HepG2 (cell line): ENCODE results near the gene PPARA. TPM values are rescaled to one million over a fixed set of nuclear protein-coding genes. Genes with fewer than 3 reads are reported as not detected.

Experiments
- AKAP8 ChIP-seq: sonication (generic); formaldehyde crosslinking; IDR thresholded peaks from 2 replicates; pipeline ENCODE4 v1.5.1; 2020; ENCODE audit warnings: mild to moderate bottlenecking, missing genetic modification reagents
- ARNTL ChIP-seq: sonication (generic); formaldehyde crosslinking; IDR thresholded peaks from 2 replicates; pipeline ENCODE4 v1.4.0; 2020; ENCODE audit warnings: mild to moderate bottlenecking, missing genetic modification reagents
- FOXC1 ChIP-seq: sonication (generic); formaldehyde crosslinking; IDR thresholded peaks from 2 replicates; pipeline ENCODE4 v1.8.0; 2022; ENCODE audit warnings: mild to moderate bottlenecking, missing genetic modification reagents, borderline replicate concordance
- GABPB1 ChIP-seq: IDR thresholded peaks from 2 replicates; pipeline ENCODE4 v1.6.1; 2016; ENCODE audit warnings: mild to moderate bottlenecking, missing genetic modification reagents, moderate library complexity, missing compliant biosample characterization
- HDAC2 ChIP-seq: sonication (generic); formaldehyde crosslinking; IDR thresholded peaks from 2 replicates; pipeline ENCODE4 v1.4.0; 2020; ENCODE audit warnings: missing genetic modification reagents
- IRX3 ChIP-seq: sonication (generic); formaldehyde crosslinking; IDR thresholded peaks from 2 replicates; pipeline ENCODE4 v1.8.1; 2023; ENCODE audit warnings: mild to moderate bottlenecking, low read depth, missing genetic modification reagents, borderline replicate concordance
- KDM3A ChIP-seq: IDR thresholded peaks from 2 replicates; pipeline ENCODE4 v1.6.1; 2018; ENCODE audit warnings: low read depth, missing compliant biosample characterization
- NCOA2 ChIP-seq: sonication (generic); formaldehyde crosslinking; IDR thresholded peaks from 2 replicates; pipeline ENCODE4 v1.8.0; 2022; ENCODE audit warnings: inconsistent platforms
- NFKB2 ChIP-seq: sonication (generic); formaldehyde crosslinking; IDR thresholded peaks from 2 replicates; pipeline ENCODE4 v1.4.0; 2020; ENCODE audit warnings: missing genetic modification reagents, borderline replicate concordance
- RAD21 ChIP-seq: fragments of 450-650 bp; formaldehyde crosslinking; IDR thresholded peaks from 2 replicates; pipeline ENCODE4 v1.5.0; 2020; ENCODE audit warnings: mild to moderate bottlenecking
- SMC3 ChIP-seq: IDR thresholded peaks from 2 replicates; pipeline ENCODE4 v1.6.1; 2011; ENCODE audit warnings: low read length, improper control_type of control experiment
- WIZ ChIP-seq: sonication (generic); formaldehyde crosslinking; IDR thresholded peaks from 2 replicates; pipeline ENCODE4 v1.5.1; 2020; ENCODE audit warnings: mild to moderate bottlenecking, missing genetic modification reagents
- ZNF230 ChIP-seq: sonication (generic); formaldehyde crosslinking; IDR thresholded peaks from 2 replicates; pipeline ENCODE4 v1.4.0; 2020; ENCODE audit warnings: mild to moderate bottlenecking, missing genetic modification reagents
- ZNF274 ChIP-seq: sonication (generic); formaldehyde crosslinking; IDR thresholded peaks from 2 replicates; pipeline ENCODE4 v1.5.1; 2020; ENCODE audit warnings: mild to moderate bottlenecking, missing genetic modification reagents
- ZNF343 ChIP-seq: sonication (generic); formaldehyde crosslinking; IDR thresholded peaks from 2 replicates; pipeline ENCODE4 v1.4.0; 2020; ENCODE audit warnings: mild to moderate bottlenecking, missing genetic modification reagents
- ZNF552 ChIP-seq: sonication (generic); formaldehyde crosslinking; IDR thresholded peaks from 2 replicates; pipeline ENCODE4 v1.9.0; 2022; ENCODE audit warnings: missing genetic modification reagents, mild to moderate bottlenecking, borderline replicate concordance
- ZNF674 ChIP-seq: sonication (generic); formaldehyde crosslinking; IDR thresholded peaks from 2 replicates; pipeline ENCODE4 v1.5.0; 2020; ENCODE audit warnings: low read depth, mild to moderate bottlenecking, missing genetic modification reagents
- ZNF766 ChIP-seq: sonication (generic); formaldehyde crosslinking; IDR thresholded peaks from 2 replicates; pipeline ENCODE4 v1.5.0; 2020; ENCODE audit warnings: missing genetic modification reagents, borderline replicate concordance
- ZNF775 ChIP-seq: sonication (generic); formaldehyde crosslinking; IDR thresholded peaks from 2 replicates; pipeline ENCODE4 v1.4.0; 2020; ENCODE audit warnings: missing genetic modification reagents, mild to moderate bottlenecking, moderate library complexity, borderline replicate concordance
- ZNF883 ChIP-seq: sonication (generic); formaldehyde crosslinking; IDR thresholded peaks from 2 replicates; pipeline ENCODE4 v1.5.1; 2020; ENCODE audit warnings: mild to moderate bottlenecking, missing genetic modification reagents; ENCODE audit errors: not compliant biosample characterization
- polyA plus RNA-seq, 8 experiments: library from polyadenylated mRNA; depleted of rRNA in 3 of 8; stranded (reverse) in 7 of 8; unstranded in 1 of 8; fragments of >200 nt; fragmentation: Illumina TruSeq in 4 of 8; extraction: Trizol in 4 of 8; gene quantifications; 2 replicates each; pipeline versions ENCODE4 v1.2.1 to v1.2.3, GENCODE V29; 2011 to 2016; ENCODE audit warnings: low read depth in 4 of 8, missing spikeins in 1 of 8, mixed read lengths in 1 of 8; ENCODE audit not compliant: insufficient read depth in 1 of 8
- total RNA-seq, 5 experiments: library from RNA; depleted of rRNA; stranded (reverse); fragments of >200 nt; fragmentation: Illumina TruSeq; extraction: Trizol; gene quantifications; 2 replicates each; pipeline ENCODE4 v1.2.3, GENCODE V29; 2016; ENCODE audit warnings: low read depth in 1 of 5
- TF ChIP-seq, protein P1 (sequence below): sonication (generic); formaldehyde crosslinking; IDR thresholded peaks from 2 replicates; pipeline ENCODE4 v1.4.0; 2020; ENCODE audit warnings: missing genetic modification reagents
- TF ChIP-seq, protein P2 (sequence below): sonication (generic); formaldehyde crosslinking; IDR thresholded peaks from 2 replicates; pipeline ENCODE4 v1.4.0; 2020; ENCODE audit warnings: mild to moderate bottlenecking, missing genetic modification reagents
- TF ChIP-seq, protein P3 (sequence below): sonication (generic); formaldehyde crosslinking; IDR thresholded peaks from 2 replicates; pipeline ENCODE4 v1.5.0; 2020; ENCODE audit warnings: missing genetic modification reagents, mild to moderate bottlenecking, borderline replicate concordance
- TF ChIP-seq, protein P4 (sequence below), 2 experiments: sonication (generic) in 1 of 2; formaldehyde crosslinking in 1 of 2; IDR thresholded peaks; 2 replicates each; pipeline versions ENCODE4 v1.4.0 to v1.6.1; 2018 to 2020; ENCODE audit warnings: missing genetic modification reagents in 2 of 2, borderline replicate concordance in 1 of 2, low read depth in 1 of 2, mild to moderate bottlenecking in 1 of 2, missing biosample characterization in 1 of 2

The PPARA gene
- total and polyA plus RNA-seq, 2 of the 13 experiments (the other 11 are each of a cell fraction or from before 2014, with no cell fraction given), result 18.2 to 24.7 TPM

DNA sequence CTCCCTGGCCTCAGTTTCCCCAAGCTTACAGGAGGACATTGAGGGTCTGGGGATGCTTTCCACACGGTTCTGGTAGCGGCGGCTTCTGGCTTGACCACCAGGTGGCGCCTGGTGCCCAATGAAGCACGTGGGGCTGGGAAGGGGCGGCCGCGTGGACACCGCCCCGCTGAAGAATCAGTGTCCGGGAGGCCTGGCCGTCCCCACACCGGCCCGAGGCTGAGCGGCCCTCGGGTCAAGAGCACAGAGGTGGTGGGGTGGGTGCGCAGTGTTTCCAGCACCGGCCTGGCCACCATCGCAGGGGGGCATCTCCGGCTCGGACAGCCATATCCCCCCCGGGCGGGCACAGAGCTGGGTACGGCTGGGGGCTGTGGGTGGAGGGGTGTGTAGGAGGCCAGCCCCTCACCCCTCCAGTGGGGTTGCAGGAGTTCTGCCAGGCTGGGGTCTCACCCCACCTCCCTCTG lies 27.8 kb upstream of the PPARA start (continued):
- TF ChIP-seq SMC3, result peak; percentile 69
- 0 out of 2 replicates have a peak, but pooled peaks have one; percentile 18 for TF ChIP-seq WIZ
- TF ChIP-seq NCOA2 (CRISPR knock-in tag), result no peak
- 0 out of 2 replicates have a peak, but pooled peaks have one; percentile 42 for TF ChIP-seq ZNF274 (CRISPR knock-in tag)
- TF ChIP-seq ZNF343 (CRISPR knock-in tag), result no peak
- no peak for TF ChIP-seq ARNTL (CRISPR knock-in tag)
- no peak for TF ChIP-seq ZNF230 (CRISPR knock-in tag)
- peak; percentile 92 for TF ChIP-seq RAD21 (CRISPR knock-in tag)
- TF ChIP-seq AKAP8, result no peak
- TF ChIP-seq GABPB1 (CRISPR knock-in tag), result peak; percentile 60; the same call in 1 of the 2 replicates
- no peak for TF ChIP-seq IRX3
- TF ChIP-seq KDM3A (CRISPR knock-in tag), result peak; percentile 83; the same call in 1 of the 2 replicates
- peak; percentile 28; the same call in 1 of the 2 replicates for TF ChIP-seq HDAC2 (CRISPR knock-in tag)
- TF ChIP-seq, protein P1, sequence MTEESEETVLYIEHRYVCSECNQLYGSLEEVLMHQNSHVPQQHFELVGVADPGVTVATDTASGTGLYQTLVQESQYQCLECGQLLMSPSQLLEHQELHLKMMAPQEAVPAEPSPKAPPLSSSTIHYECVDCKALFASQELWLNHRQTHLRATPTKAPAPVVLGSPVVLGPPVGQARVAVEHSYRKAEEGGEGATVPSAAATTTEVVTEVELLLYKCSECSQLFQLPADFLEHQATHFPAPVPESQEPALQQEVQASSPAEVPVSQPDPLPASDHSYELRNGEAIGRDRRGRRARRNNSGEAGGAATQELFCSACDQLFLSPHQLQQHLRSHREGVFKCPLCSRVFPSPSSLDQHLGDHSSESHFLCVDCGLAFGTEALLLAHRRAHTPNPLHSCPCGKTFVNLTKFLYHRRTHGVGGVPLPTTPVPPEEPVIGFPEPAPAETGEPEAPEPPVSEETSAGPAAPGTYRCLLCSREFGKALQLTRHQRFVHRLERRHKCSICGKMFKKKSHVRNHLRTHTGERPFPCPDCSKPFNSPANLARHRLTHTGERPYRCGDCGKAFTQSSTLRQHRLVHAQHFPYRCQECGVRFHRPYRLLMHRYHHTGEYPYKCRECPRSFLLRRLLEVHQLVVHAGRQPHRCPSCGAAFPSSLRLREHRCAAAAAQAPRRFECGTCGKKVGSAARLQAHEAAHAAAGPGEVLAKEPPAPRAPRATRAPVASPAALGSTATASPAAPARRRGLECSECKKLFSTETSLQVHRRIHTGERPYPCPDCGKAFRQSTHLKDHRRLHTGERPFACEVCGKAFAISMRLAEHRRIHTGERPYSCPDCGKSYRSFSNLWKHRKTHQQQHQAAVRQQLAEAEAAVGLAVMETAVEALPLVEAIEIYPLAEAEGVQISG (CRISPR knock-in tag), result peak; percentile 38; the same call in 1 of the 2 replicates
- peak; percentile 60 for TF ChIP-seq ZNF883 (CRISPR knock-in tag)
- TF ChIP-seq ZNF674 (CRISPR knock-in tag), result no peak
- TF ChIP-seq ZNF552 (CRISPR knock-in tag), result no peak
- 0 out of 2 replicates have a peak, but pooled peaks have one; percentile 49 for TF ChIP-seq FOXC1 (CRISPR knock-in tag)
- peak; percentile 28; the same call in 1 of the 2 replicates for TF ChIP-seq NFKB2 (CRISPR knock-in tag)
- TF ChIP-seq, protein P2, sequence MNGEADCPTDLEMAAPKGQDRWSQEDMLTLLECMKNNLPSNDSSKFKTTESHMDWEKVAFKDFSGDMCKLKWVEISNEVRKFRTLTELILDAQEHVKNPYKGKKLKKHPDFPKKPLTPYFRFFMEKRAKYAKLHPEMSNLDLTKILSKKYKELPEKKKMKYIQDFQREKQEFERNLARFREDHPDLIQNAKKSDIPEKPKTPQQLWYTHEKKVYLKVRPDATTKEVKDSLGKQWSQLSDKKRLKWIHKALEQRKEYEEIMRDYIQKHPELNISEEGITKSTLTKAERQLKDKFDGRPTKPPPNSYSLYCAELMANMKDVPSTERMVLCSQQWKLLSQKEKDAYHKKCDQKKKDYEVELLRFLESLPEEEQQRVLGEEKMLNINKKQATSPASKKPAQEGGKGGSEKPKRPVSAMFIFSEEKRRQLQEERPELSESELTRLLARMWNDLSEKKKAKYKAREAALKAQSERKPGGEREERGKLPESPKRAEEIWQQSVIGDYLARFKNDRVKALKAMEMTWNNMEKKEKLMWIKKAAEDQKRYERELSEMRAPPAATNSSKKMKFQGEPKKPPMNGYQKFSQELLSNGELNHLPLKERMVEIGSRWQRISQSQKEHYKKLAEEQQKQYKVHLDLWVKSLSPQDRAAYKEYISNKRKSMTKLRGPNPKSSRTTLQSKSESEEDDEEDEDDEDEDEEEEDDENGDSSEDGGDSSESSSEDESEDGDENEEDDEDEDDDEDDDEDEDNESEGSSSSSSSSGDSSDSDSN (CRISPR knock-in tag), result 0 out of 2 replicates have a peak, but pooled peaks have one; percentile 20
- TF ChIP-seq, protein P3, sequence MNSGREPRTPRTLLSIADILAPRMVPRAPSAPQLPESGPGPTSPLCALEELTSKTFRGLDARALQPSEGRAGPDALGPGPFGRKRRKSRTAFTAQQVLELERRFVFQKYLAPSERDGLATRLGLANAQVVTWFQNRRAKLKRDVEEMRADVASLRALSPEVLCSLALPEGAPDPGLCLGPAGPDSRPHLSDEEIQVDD, result no peak
- TF ChIP-seq ZNF766 (CRISPR knock-in tag), result no peak
- no peak for TF ChIP-seq ZNF775 (CRISPR knock-in tag)
- TF ChIP-seq, protein P4, sequence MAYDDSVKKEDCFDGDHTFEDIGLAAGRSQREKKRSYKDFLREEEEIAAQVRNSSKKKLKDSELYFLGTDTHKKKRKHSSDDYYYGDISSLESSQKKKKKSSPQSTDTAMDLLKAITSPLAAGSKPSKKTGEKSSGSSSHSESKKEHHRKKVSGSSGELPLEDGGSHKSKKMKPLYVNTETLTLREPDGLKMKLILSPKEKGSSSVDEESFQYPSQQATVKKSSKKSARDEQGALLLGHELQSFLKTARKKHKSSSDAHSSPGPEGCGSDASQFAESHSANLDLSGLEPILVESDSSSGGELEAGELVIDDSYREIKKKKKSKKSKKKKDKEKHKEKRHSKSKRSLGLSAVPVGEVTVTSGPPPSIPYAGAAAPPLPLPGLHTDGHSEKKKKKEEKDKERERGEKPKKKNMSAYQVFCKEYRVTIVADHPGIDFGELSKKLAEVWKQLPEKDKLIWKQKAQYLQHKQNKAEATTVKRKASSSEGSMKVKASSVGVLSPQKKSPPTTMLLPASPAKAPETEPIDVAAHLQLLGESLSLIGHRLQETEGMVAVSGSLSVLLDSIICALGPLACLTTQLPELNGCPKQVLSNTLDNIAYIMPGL (CRISPR knock-in tag; IDR thresholded peaks at IDR 0.05; ENCODE audit: borderline replicate concordance in 1 of 2, low read depth in 1 of 2), result peak in 1 of 2 experiments; percentile 60; a peak in 1 of 4 replicates
